ENCODE data around the gene CNEP1R1. TPM values are rescaled to one million over a fixed set of nuclear protein-coding genes. Genes with fewer than 3 reads are reported as not detected.

The CNEP1R1 gene
- total RNA-seq, 4 donors from 2014 or later = 7.0 to 13.1 (median 10.8) TPM

GRCh38 chr16:50069060-50069459, 44.0 kb downstream of the CNEP1R1 start:
- Histone ChIP-seq H3K36me3 (peaks cover 6 to 7% of the 10 kb centered on the region in 2 donors), H3K27ac (no peak overlapping the region), H3K9me3 (no peaks in the 10 kb centered on the region), H3K27me3 (no peaks in the 10 kb centered on the region), H3K4me3 (replicated peaks in 1 of 3) (no peak overlapping the region), H3K4me1 (peaks cover 4 to 7% of the 10 kb centered on the region in 2 donors)
- no peak for DNase-seq
- intact Hi-C loops (cut with DNase I) = loop anchor here (10.0 kb wide), 1 partner anchor 86 kb away; the partner anchor contains the start of gene TENT4B
- TF ChIP-seq POLR2A (IDR thresholded peaks at IDR 0.05) (no peak), CTCF (IDR thresholded peaks at IDR 0.05) (no peak)
- 97 to 100% methylated on average over 1 of the region's 1 CpG for WGBS, 2 donors

- Histone ChIP-seq H3K4me1 (peaks cover 4 to 7% of the 10 kb centered on the region in 2 donors), H3K9me3 (no peaks in the 10 kb centered on the region), H3K27ac (no peak overlapping the region), H3K36me3 (peaks cover 6 to 7% of the 10 kb centered on the region in 2 donors), H3K27me3 (no peaks in the 10 kb centered on the region), H3K4me3 (replicated peaks in 1 of 3) (no peak overlapping the region)
- DNase-seq = no peak
- 88 to 90% methylated on average over 2 of the region's 2 CpGs for WGBS, 2 donors
- no peak for TF ChIP-seq CTCF (IDR thresholded peaks at IDR 0.05)
- intact Hi-C loops (cut with DNase I) = no loop called here
Measured at GRCh38 chr16:50071075-50071671, 46.1 kb downstream of the CNEP1R1 start.

- no peaks in the 10 kb centered on the region for H3K9me3 ChIP-seq
- no peak for DNase-seq
- intact Hi-C loops (cut with DNase I) = no loop called here
- no peak overlapping the region for H3K4me3 ChIP-seq (replicated peaks in 1 of 3)
- H3K27me3 ChIP-seq = no peaks in the 10 kb centered on the region
- peaks cover 6 to 7% of the 10 kb centered on the region in 2 donors for H3K36me3 ChIP-seq
- H3K27ac ChIP-seq = no peak overlapping the region
- 93 to 97% methylated on average over 5 of the region's 5 CpGs for WGBS, 2 donors
- H3K4me1 ChIP-seq = no peaks in the 10 kb centered on the region
- no peak for TF ChIP-seq CTCF (IDR thresholded peaks at IDR 0.05)
- no peak for TF ChIP-seq POLR2A (IDR thresholded peaks at IDR 0.05)
Measured at GRCh38 chr16:50072730-50073129, 47.7 kb downstream of the CNEP1R1 start.

- Histone ChIP-seq H3K27me3 (no peaks in the 10 kb centered on the region), H3K36me3 (peaks cover 14 to 15% of the 10 kb centered on the region in 2 donors), H3K4me1 (no peaks in the 10 kb centered on the region), H3K9me3 (no peaks in the 10 kb centered on the region), H3K27ac (no peak overlapping the region), H3K4me3 (replicated peaks in 1 of 3) (no peak overlapping the region)
- WGBS, 2 donors = 76 to 81% methylated on average over 9 of the region's 9 CpGs
- no peak for DNase-seq
- intact Hi-C loops (cut with DNase I) = no loop called here
- TF ChIP-seq POLR2A (IDR thresholded peaks at IDR 0.05) (no peak), CTCF (IDR thresholded peaks at IDR 0.05) (no peak)
Measured at GRCh38 chr16:50079397-50080140, 54.5 kb downstream of the CNEP1R1 start.

- TF ChIP-seq CTCF (IDR thresholded peaks at IDR 0.05) (no peak), POLR2A (IDR thresholded peaks at IDR 0.05) (no peak)
- Histone ChIP-seq H3K27ac (no peak overlapping the region), H3K4me3 (replicated peaks in 1 of 3) (no peak overlapping the region), H3K9me3 (no peaks in the 10 kb centered on the region), H3K27me3 (no peaks in the 10 kb centered on the region), H3K4me1 (no peaks in the 10 kb centered on the region), H3K36me3 (peaks cover 16 to 26% of the 10 kb centered on the region in 2 donors)
- WGBS, 2 donors = 94% methylated on average over 7 of the region's 7 CpGs
- intact Hi-C loops (cut with DNase I) = no loop called here
- DNase-seq = no peak
Measured at GRCh38 chr16:50081428-50082018, 56.5 kb downstream of the CNEP1R1 start.
